Keratinocyte (primary cell): ENCODE measurements around the gene PKD1. TPM values are rescaled to one million over a fixed set of nuclear protein-coding genes. Genes with fewer than 3 reads are reported as not detected.

Source experiments
- DNase-seq: peaks from one replicate; pipeline ENCODE4 v3.0.0-alpha.2; 2011; ENCODE audit warnings: low read depth, missing footprints, low spot score
- FAIRE-seq: peaks from 2 replicates; lab custom pipeline; 2011; peaks lifted over from hg19 to GRCh38; lab: Jason Lieb, UNC
- H2AFZ ChIP-seq: 2 replicates; pipeline ENCODE4 v1.6.0; 2012; ENCODE audit warnings: low read length, control low read depth, inconsistent platforms; ENCODE audit not compliant: control insufficient read depth
- H3K27ac ChIP-seq: 2 replicates; pipeline ENCODE4 v1.5.1; 2011; ENCODE audit warnings: low read length; ENCODE audit not compliant: control insufficient read depth, insufficient read depth
- H3K27me3 ChIP-seq: 3 replicates; pipeline ENCODE4 v1.6.0; 2011; ENCODE audit warnings: low read length; ENCODE audit not compliant: control insufficient read depth, insufficient read depth; ENCODE audit errors: extremely low read depth
- H3K36me3 ChIP-seq, 2 experiments: 2 replicates in 1 of 2; 3 replicates in 1 of 2; pipeline ENCODE4 v1.5.1; 2011; ENCODE audit warnings: low read length in 2 of 2, mild to moderate bottlenecking in 1 of 2; ENCODE audit not compliant: control insufficient read depth in 2 of 2, insufficient read depth in 2 of 2; ENCODE audit errors: extremely low read depth in 1 of 2
- H3K4me1 ChIP-seq: 3 replicates; pipeline ENCODE4 v1.5.1; 2011; ENCODE audit warnings: low read length; ENCODE audit not compliant: control insufficient read depth, insufficient read depth; ENCODE audit errors: extremely low read depth
- H3K4me2 ChIP-seq: 3 replicates; pipeline ENCODE4 v1.6.0; 2011; ENCODE audit warnings: low read depth, low read length; ENCODE audit not compliant: control insufficient read depth, insufficient read depth; ENCODE audit errors: extremely low read depth
- H3K4me3 ChIP-seq, 3 experiments: fragments of 200-600 bp in 1 of 3; sonication (generic) in 1 of 3; 2 replicates in 2 of 3; 3 replicates in 1 of 3; pipeline ENCODE4 v1.5.1; 2011 to 2016; ENCODE audit warnings: low read length in 3 of 3, mild to moderate bottlenecking in 3 of 3, control low read depth in 2 of 3, inconsistent platforms in 1 of 3, low read depth in 1 of 3, mixed read lengths in 1 of 3, mixed run types in 1 of 3, moderate library complexity in 1 of 3; ENCODE audit not compliant: control insufficient read depth in 2 of 3, insufficient read depth in 2 of 3; ENCODE audit errors: extremely low read depth in 1 of 3
- H3K79me2 ChIP-seq: 2 replicates; pipeline ENCODE4 v1.6.0; 2012; ENCODE audit warnings: low read length; ENCODE audit not compliant: control insufficient read depth, insufficient read depth
- H3K9ac ChIP-seq: 3 replicates; pipeline ENCODE4 v1.6.0; 2011; ENCODE audit warnings: low read length; ENCODE audit not compliant: control insufficient read depth, insufficient read depth; ENCODE audit errors: extremely low read depth
- H3K9me1 ChIP-seq: 3 replicates; pipeline ENCODE4 v1.6.0; 2011; ENCODE audit warnings: low read length; ENCODE audit not compliant: control insufficient read depth, insufficient read depth; ENCODE audit errors: extremely low read depth
- H3K9me3 ChIP-seq: 2 replicates; pipeline ENCODE4 v1.5.1; 2012; ENCODE audit warnings: low read depth, low read length; ENCODE audit not compliant: control insufficient read depth
- H4K20me1 ChIP-seq: 3 replicates; pipeline ENCODE4 v1.6.0; 2011; ENCODE audit warnings: low read length; ENCODE audit not compliant: control insufficient read depth, insufficient read depth; ENCODE audit errors: extremely low read depth
- CTCF ChIP-seq, 3 experiments: IDR thresholded peaks in 1 of 3; conservative IDR thresholded peaks in 1 of 3; optimal IDR thresholded peaks in 1 of 3; 2 replicates in 2 of 3; 3 replicates in 1 of 3; pipeline versions ENCODE3 to v1.5.1; 2011; ENCODE audit warnings: low read length in 3 of 3, mild to moderate bottlenecking in 3 of 3, moderate library complexity in 2 of 3, control low read depth in 1 of 3, inconsistent platforms in 1 of 3; ENCODE audit not compliant: insufficient read depth in 2 of 3; ENCODE audit errors: extremely low read depth in 1 of 3
- EZH2 ChIP-seq: IDR thresholded peaks from one replicate; pipeline ENCODE4 v1.6.1; 2012; ENCODE audit warnings: inconsistent platforms, mild to moderate bottlenecking, low read length, moderate library complexity
- dilution Hi-C: fragments of 300-500 bp; cut with MboI; formaldehyde crosslinking; loops from one replicate; pipeline ENCODE4 v1.7.0; 2020; ENCODE audit warnings: low sequenced_read_pairs; ENCODE audit not compliant: extremely low pct_ligation_motif_present
- polyA plus RNA-seq, 5 experiments: library from polyadenylated mRNA; depleted of rRNA in 3 of 5; stranded (reverse) in 3 of 5; stranded (forward) in 1 of 5; unstranded in 1 of 5; fragments of >200 nt; gene quantifications; 1 replicate in 1 of 5; 2 replicates in 3 of 5; 3 replicates in 1 of 5; pipeline versions ENCODE4 v1.2.1 to v1.2.3, GENCODE V29; 2011 to 2012; ENCODE audit warnings: missing spikeins in 2 of 5, low read depth in 1 of 5, low replicate concordance in 1 of 5
- small RNA-seq, 3 experiments: library from RNA; depleted of rRNA; stranded (forward); fragments of <200 nt; gene quantifications; one replicate each; pipeline ENCODE3, GENCODE V24; 2012; ENCODE audit warnings: low read depth in 3 of 3, low replicate concordance in 1 of 3; ENCODE audit not compliant: insufficient read length in 3 of 3

PKD1 gene
- polyA plus RNA-seq, 1 donor (not counting 4 experiments of a cell fraction or from before 2014, with no cell fraction given), result 10.6 TPM

DNA sequence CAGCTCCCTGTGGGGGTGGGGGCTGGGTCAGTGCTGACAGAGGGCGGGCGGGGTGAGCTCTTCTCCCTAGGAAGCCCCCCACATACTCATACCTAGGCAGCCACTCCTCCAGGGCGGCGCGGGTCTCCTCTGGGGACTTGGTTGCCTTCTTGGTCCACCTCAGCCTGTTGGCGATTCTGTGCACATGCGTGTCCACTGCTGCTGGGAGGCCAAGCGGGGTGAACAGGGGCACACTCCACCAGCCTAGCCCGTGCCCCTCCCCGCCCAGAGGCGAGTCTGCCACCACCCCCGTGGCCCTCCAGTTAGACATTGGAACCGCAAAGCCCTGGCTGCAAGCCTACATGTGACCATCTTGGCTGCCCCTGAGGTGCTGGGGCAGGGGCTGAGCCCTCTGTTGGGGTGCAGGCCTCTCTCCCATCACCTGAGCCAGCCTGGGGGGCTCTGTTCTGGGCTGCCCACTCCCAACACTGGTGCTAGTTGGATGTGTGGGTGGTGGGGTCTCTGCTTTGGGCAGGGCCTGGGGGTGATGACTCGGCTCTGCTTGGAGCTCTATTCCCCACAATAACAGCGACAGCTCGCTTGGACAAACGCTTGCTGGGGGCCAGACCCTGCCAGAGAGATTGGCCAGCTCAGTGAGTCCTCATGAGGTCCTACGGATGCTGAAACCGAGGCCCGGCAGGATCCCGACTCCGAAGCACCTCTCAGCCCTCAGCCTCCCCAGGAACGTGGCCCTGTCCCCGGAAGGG, 95.5 kb downstream of the PKD1 start:
- no peak for FAIRE-seq

DNA sequence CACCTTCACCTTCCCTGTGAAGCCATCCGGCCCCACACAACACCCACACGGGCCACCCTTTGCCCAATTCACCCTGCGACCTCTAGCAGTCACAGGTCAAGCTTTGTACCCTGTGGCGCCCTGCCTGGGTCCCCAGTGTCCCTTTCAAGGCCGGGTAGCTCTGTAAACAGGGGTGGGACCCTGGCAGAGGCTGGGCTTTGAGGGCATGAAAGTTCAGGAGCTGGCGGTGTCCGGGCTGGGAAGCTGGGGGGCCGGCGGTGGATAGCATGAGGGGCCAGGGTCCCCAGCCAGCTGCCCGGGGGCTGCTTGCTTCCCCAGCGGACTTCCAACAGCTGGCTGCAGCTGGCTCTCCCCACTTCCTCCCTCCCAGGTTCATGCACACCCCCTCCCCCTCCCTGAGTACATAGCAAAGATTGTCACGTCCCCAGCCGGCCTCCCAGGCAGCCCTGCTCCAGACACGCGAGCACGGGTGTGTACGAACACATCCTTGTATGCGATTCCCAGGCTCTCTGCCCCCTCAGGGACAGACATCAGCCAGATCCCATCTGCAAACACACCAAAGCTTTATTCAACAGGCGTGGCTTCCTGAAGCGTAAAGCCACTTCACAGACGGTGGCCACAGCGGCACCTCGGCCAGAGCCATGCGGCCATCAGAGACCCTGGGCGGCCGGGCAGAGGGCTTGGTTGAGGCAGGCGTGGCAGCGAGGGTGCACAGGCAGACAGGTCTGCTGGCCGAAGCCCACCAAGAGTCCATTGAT, 96.2 kb downstream of the PKD1 start:
- no peak for FAIRE-seq
- Histone ChIP-seq H3K27me3 (no peaks in the 10 kb centered on the region), H3K27ac (no peak overlapping the region), H3K9me3 (no peaks in the 10 kb centered on the region), H4K20me1 (no peaks in the 10 kb centered on the region), H3K4me1 (no peaks in the 10 kb centered on the region), H3K4me2 (no peak overlapping the region), H2AFZ (no peak overlapping the region), H3K79me2 (no peaks in the 10 kb centered on the region), H3K36me3 (peaks cover 0 to 3% of the 10 kb centered on the region in 2 experiments), H3K9me1 (no peaks in the 10 kb centered on the region), H3K9ac (no peak overlapping the region), H3K4me3 (no peak overlapping the region)
- TF ChIP-seq EZH2 (no peak), CTCF (optimal IDR thresholded peaks at IDR 0.05 in 1 of 3, IDR thresholded peaks at IDR 0.05 in 1 of 3, conservative IDR thresholded peaks at IDR 0.05 in 1 of 3; ENCODE audit: extremely low read depth in 1 of 3, insufficient read depth in 2 of 3, low read length in 3 of 3) (no peak)
- DNase-seq, result no peak
- dilution Hi-C loops, result no loop called here

More for the DNA sequence above, 95.5 kb downstream of the PKD1 start:
- Histone ChIP-seq H3K27ac (no peak overlapping the region), H3K4me3 (no peak overlapping the region), H3K4me1 (no peaks in the 10 kb centered on the region), H3K36me3 (peaks cover 0 to 3% of the 10 kb centered on the region in 2 experiments), H2AFZ (no peak overlapping the region), H3K9ac (no peak overlapping the region), H3K27me3 (no peaks in the 10 kb centered on the region), H3K79me2 (no peaks in the 10 kb centered on the region), H3K9me3 (no peaks in the 10 kb centered on the region), H3K9me1 (no peaks in the 10 kb centered on the region), H4K20me1 (no peaks in the 10 kb centered on the region), H3K4me2 (no peak overlapping the region)
- DNase-seq, result no peak
- TF ChIP-seq CTCF (optimal IDR thresholded peaks at IDR 0.05 in 1 of 3, IDR thresholded peaks at IDR 0.05 in 1 of 3, conservative IDR thresholded peaks at IDR 0.05 in 1 of 3; ENCODE audit: extremely low read depth in 1 of 3, insufficient read depth in 2 of 3, low read length in 3 of 3) (no peak), EZH2 (no peak)
- dilution Hi-C loops, result no loop called here

Small RNA genes within 50 kb of the gene (small RNA-seq; reads per million reads assigned to genes)
- gene MIR1225 (0 to 0.07 (median 0) reads per million in 3 experiments), gene MIR3180-5 (0 reads per million in 3 experiments), gene MIR4516 (0 to 0.33 (median 0) reads per million in 3 experiments), gene RF00019 (0 reads per million in 3 experiments), gene SNORD60 (0 reads per million in 3 experiments)

Other genes with a start within 250 kb of the PKD1 start
- 0.09 TPM in 1 of 3 replicates, not detected in the others for gene HS3ST6, start 217.5 kb downstream of the PKD1 start, polyA plus RNA-seq
- gene MSRB1, start 192.7 kb downstream of the PKD1 start, polyA plus RNA-seq, result 23.9 to 45.4 TPM (median 25.2 TPM) in 3 replicates
- gene RPL3L, start 181.2 kb downstream of the PKD1 start, polyA plus RNA-seq, result 0.34 to 0.38 TPM (median 0.37 TPM) in 3 replicates
- gene NDUFB10, start 176.4 kb downstream of the PKD1 start, polyA plus RNA-seq, result 97.9 to 161 TPM (median 107 TPM) in 3 replicates
- 2,750 to 6,036 TPM (median 3,573 TPM) in 3 replicates for gene RPS2, start 171.1 kb downstream of the PKD1 start, polyA plus RNA-seq
- not detected in 3 replicates for gene RNF151, start 169.0 kb downstream of the PKD1 start, polyA plus RNA-seq
- 27.8 to 45.1 TPM (median 40.1 TPM) in 3 replicates for gene TBL3, start 163.8 kb downstream of the PKD1 start, polyA plus RNA-seq
- 0.38 to 1.1 TPM (median 0.54 TPM) in 3 replicates for gene NOXO1, start 154.4 kb downstream of the PKD1 start, polyA plus RNA-seq
- 10.3 to 13.4 TPM (median 12.0 TPM) in 3 replicates for gene GFER, start 151.7 kb downstream of the PKD1 start, polyA plus RNA-seq
- gene SYNGR3, start 145.9 kb downstream of the PKD1 start, polyA plus RNA-seq, result 0.12 to 0.30 TPM (median 0.28 TPM) in 3 replicates
- 18.0 to 35.5 TPM (median 24.0 TPM) in 3 replicates for gene ZNF598, start 126.1 kb downstream of the PKD1 start, polyA plus RNA-seq
- 0.23 TPM in 1 of 3 replicates, not detected in the others for gene NPW, start 116.1 kb downstream of the PKD1 start, polyA plus RNA-seq
- 5.9 to 10.1 TPM (median 9.0 TPM) in 3 replicates for gene NHERF2, start 109.0 kb downstream of the PKD1 start, polyA plus RNA-seq
- gene NTHL1, start 88.1 kb downstream of the PKD1 start, polyA plus RNA-seq, result 8.5 to 16.0 TPM (median 10.9 TPM) in 3 replicates
- 22.6 to 28.8 TPM (median 23.3 TPM) in 3 replicates for gene TSC2, start 87.9 kb downstream of the PKD1 start, polyA plus RNA-seq
- gene RAB26, start 12.7 kb upstream of the PKD1 start, polyA plus RNA-seq, result 0.44 to 0.91 TPM (median 0.58 TPM) in 3 replicates
- 38.4 to 52.1 TPM (median 45.9 TPM) in 3 replicates for gene TRAF7, start 19.9 kb upstream of the PKD1 start, polyA plus RNA-seq
- 0.01 to 0.45 TPM (median 0.04 TPM) in 3 replicates for gene CASKIN1, start 60.7 kb upstream of the PKD1 start, polyA plus RNA-seq
- gene MLST8, start 69.6 kb upstream of the PKD1 start, polyA plus RNA-seq, result 35.7 to 68.9 TPM (median 54.7 TPM) in 3 replicates
- gene BRICD5, start 75.0 kb upstream of the PKD1 start, polyA plus RNA-seq, result 1.8 to 5.9 TPM (median 3.5 TPM) in 3 replicates
- gene PGP, start 78.9 kb upstream of the PKD1 start, polyA plus RNA-seq, result 10.3 to 18.0 TPM (median 10.4 TPM) in 3 replicates
- 10.5 to 24.7 TPM (median 11.1 TPM) in 3 replicates for gene E4F1, start 87.7 kb upstream of the PKD1 start, polyA plus RNA-seq
- gene DNASE1L2, start 100.5 kb upstream of the PKD1 start, polyA plus RNA-seq, result 0.31 to 1.1 TPM (median 0.41 TPM) in 3 replicates
- gene ECI1, start 115.7 kb upstream of the PKD1 start, polyA plus RNA-seq, result 19.7 to 32.0 TPM (median 24.2 TPM) in 3 replicates
- 79.2 to 226 TPM (median 89.4 TPM) in 3 replicates for gene RNPS1, start 132.2 kb upstream of the PKD1 start, polyA plus RNA-seq
- 0.06 to 0.08 TPM (median 0.08 TPM) in 3 replicates for gene ABCA3, start 204.8 kb upstream of the PKD1 start, polyA plus RNA-seq